Stimulated activated CD8-positive, alpha-beta memory T cell treated with anti-CD3 and anti-CD28 coated beads, Interleukin-12 subunit alpha, Interleukin-12 subunit beta, amount 100 ng/mL, for 24 hours (primary cell): ENCODE data around the gene APP.
"Not testable (repeated sequence)": the region's sequence is repeated elsewhere in the genome, so short reads cannot be mapped to it uniquely, and the experiment has no call there.

ENCODE experiments used
- DNase-seq: peaks from one replicate; pipeline ENCODE4 v3.0.0-alpha.2; 2020; ENCODE audit errors: extremely low read depth

The APP gene

GRCh38 chr21:26164311-26164710 is 6.3 kb downstream of the APP start:
- no peak for DNase-seq

- DNase-seq: no peak
Observed at GRCh38 chr21:26162081-26162480, 8.5 kb downstream of the APP start.

GRCh38 chr21:26159869-26160268 is 10.7 kb downstream of the APP start:
- no peak for DNase-seq

- DNase-seq: no peak
Observed at GRCh38 chr21:26157801-26158200, 12.8 kb downstream of the APP start.

GRCh38 chr21:26154753-26155152 is 15.8 kb downstream of the APP start:
- DNase-seq: no peak

GRCh38 chr21:26153758-26154157 is 16.8 kb downstream of the APP start:
- DNase-seq: no peak

- DNase-seq: no peak
Observed at GRCh38 chr21:26148840-26149354, 21.7 kb downstream of the APP start.

- no peak for DNase-seq
Observed at GRCh38 chr21:26148071-26148839, 22.3 kb downstream of the APP start.

GRCh38 chr21:26147535-26147934 is 23.0 kb downstream of the APP start:
- DNase-seq: no peak

GRCh38 chr21:26146681-26147080 is 23.9 kb downstream of the APP start:
- DNase-seq: no peak

- no peak for DNase-seq
Observed at GRCh38 chr21:26144031-26144430, 26.5 kb downstream of the APP start.

GRCh38 chr21:26142363-26142762 is 28.2 kb downstream of the APP start:
- DNase-seq: no peak

GRCh38 chr21:26140926-26141325 is 29.6 kb downstream of the APP start:
- DNase-seq: no peak

- DNase-seq: no peak
Observed at GRCh38 chr21:26140164-26140579, 30.4 kb downstream of the APP start.

GRCh38 chr21:26138615-26139257 is 31.8 kb downstream of the APP start:
- DNase-seq: no peak

- DNase-seq: no peak
Observed at GRCh38 chr21:26137379-26138060, 33.0 kb downstream of the APP start.

- no peak for DNase-seq
Observed at GRCh38 chr21:26136671-26137070, 33.9 kb downstream of the APP start.

- DNase-seq: no peak
Observed at GRCh38 chr21:26135520-26135919, 35.0 kb downstream of the APP start.

- DNase-seq: no peak
Observed at GRCh38 chr21:26131554-26131953, 39.0 kb downstream of the APP start.

- DNase-seq: not testable (repeated sequence)
Observed at GRCh38 chr21:26131053-26131452, 39.5 kb downstream of the APP start.

GRCh38 chr21:26130249-26130881 is 40.2 kb downstream of the APP start:
- no peak for DNase-seq

GRCh38 chr21:26127918-26128317 is 42.7 kb downstream of the APP start:
- DNase-seq: no peak
